Measurements from ENCODE around the gene SYNJ2. TPM values are rescaled to one million over a fixed set of nuclear protein-coding genes. Genes with fewer than 3 reads are reported as not detected.

The SYNJ2 gene
- total and polyA plus RNA-seq, 2 of the 4 experiments (the other 2 are of a cell fraction): 40.8 to 45.2 TPM

- in situ Hi-C loops (cut with MboI; ENCODE audit: low sequenced_read_pairs) (no loop called here), intact Hi-C loops (cut with micrococcal nuclease) (no loop called here), dilution Hi-C loops (cut with HindIII; ENCODE audit: low sequenced_read_pairs, unreplicated experiment) (no loop called here)
- H3K9me3 ChIP-seq (ENCODE audit: control insufficient read depth, insufficient read depth, low read length): no peaks in the 10 kb centered on the region
- H3K4ac ChIP-seq (ENCODE audit: low read depth, low read length): peak overlapping the region; percentile 70
- H3K56ac ChIP-seq (ENCODE audit: extremely low read depth, insufficient read depth, low read length): no peak overlapping the region
- no peak overlapping the region for H2BK5ac ChIP-seq (ENCODE audit: low read depth, low read length, poor library complexity, severe bottlenecking)
- peak overlapping the region; percentile 21; the same call in 1 of the 2 replicates for H2BK20ac ChIP-seq (ENCODE audit: low read depth, low read length)
- peak overlapping the region; percentile 67 for H2AK9ac ChIP-seq (replicated peaks; ENCODE audit: low read depth, low read length, poor library complexity)
- peaks cover 31 to 90% of the 10 kb centered on the region in 2 experiments for H3K79me1 ChIP-seq (ENCODE audit: low read depth in 1 of 2, low read length in 2 of 2)
- H2AFZ ChIP-seq (replicated peaks; ENCODE audit: low read length, poor library complexity): peak overlapping the region; percentile 5
- H4K5ac ChIP-seq (ENCODE audit: low read depth, low read length): no peak overlapping the region
- no peak overlapping the region for H3K18ac ChIP-seq (ENCODE audit: low read depth, low read length)
- no peak overlapping the region for H3K23ac ChIP-seq (ENCODE audit: low read depth, low read length)
- ATAC-seq (ENCODE audit: low read depth): no peak
- H4K8ac ChIP-seq (ENCODE audit: low read depth in 2 of 2, low read length in 2 of 2): no peak overlapping the region; a peak in 1 of 4 replicates
- BruUV-seq (replicated peaks): no TSS peak
- TF ChIP-seq RFX5 (IDR thresholded peaks at IDR 0.05; ENCODE audit: low read depth, low read length) (no peak), FOS (IDR thresholded peaks at IDR 0.05; ENCODE audit: low read depth, low read length) (no peak), USF2 (IDR thresholded peaks at IDR 0.05; ENCODE audit: low read depth, low read length) (no peak), POLR2A (IDR thresholded peaks at IDR 0.05; ENCODE audit: low read depth, low read length) (no peak), CHD1 (IDR thresholded peaks at IDR 0.05; ENCODE audit: low read depth, low read length) (no peak), MXI1 (IDR thresholded peaks at IDR 0.05; ENCODE audit: borderline replicate concordance, low read depth, low read length) (no peak), CEBPB (IDR thresholded peaks at IDR 0.05; ENCODE audit: low read depth, low read length) (no peak), RAD21 (IDR thresholded peaks at IDR 0.05; ENCODE audit: low read length) (no peak)
- peaks cover 43% of the 10 kb centered on the region for H3K9me1 ChIP-seq (ENCODE audit: insufficient read depth, low read length)
- 90% methylated on average over 8 of the region's 14 CpGs; no CpG with 5 or more reads in 1 of the 2 experiments for WGBS, 2 experiments (ENCODE audit: extremely low coverage in 2 of 2, insufficient read length in 1 of 2)
- H4K91ac ChIP-seq (ENCODE audit: insufficient read depth, low read depth, low read length): peak overlapping the region; percentile 64; the same call in 1 of the 2 replicates
- no peaks in the 10 kb centered on the region for H3K27me3 ChIP-seq (ENCODE audit: control insufficient read depth, insufficient read depth, low read length)
- H3K4me1 ChIP-seq (ENCODE audit: control insufficient read depth, insufficient read depth, low read length): peaks cover 42% of the 10 kb centered on the region
- peaks cover 14% of the 10 kb centered on the region for H3K36me3 ChIP-seq (ENCODE audit: control insufficient read depth, insufficient read depth, low read length)
- peak overlapping the region; percentile 87 for H2AK5ac ChIP-seq (ENCODE audit: low read depth, low read length)
- no peak overlapping the region for H3K4me3 ChIP-seq (ENCODE audit: insufficient read depth, low read depth, low read length)
- H3K9ac ChIP-seq (ENCODE audit: low read depth, low read length): no peak overlapping the region
- ChIA-PET CTCF (interaction anchor here (0.6 kb wide), 1 partner anchor 267 kb away, joined by 4 read pairs; no protein-coding TSS in a partner anchor), POLR2A (ENCODE audit: unreplicated experiment) (no interaction called here)
- DNase-seq: no peak
- H2BK120ac ChIP-seq (ENCODE audit: low read depth, low read length): peak overlapping the region; percentile 11; the same call in 1 of the 2 replicates
- peaks cover 5% of the 10 kb centered on the region; the same call in 1 of the 2 replicates for H4K20me1 ChIP-seq (ENCODE audit: insufficient read depth, low read length)
- no peak overlapping the region for H3K4me2 ChIP-seq (ENCODE audit: low read depth, low read length)
- H2BK15ac ChIP-seq (ENCODE audit: low read depth, low read length): no peak overlapping the region; the same call in 2 of the 3 replicates
- H3K14ac ChIP-seq (replicated peaks; ENCODE audit: low read depth, low read length): no peak overlapping the region
- H3K27ac ChIP-seq (ENCODE audit: insufficient read depth, low read length): no peak overlapping the region
Measured at GRCh38 chr6:158022749-158023596, 41.3 kb downstream of the SYNJ2 start.
